ENCODE data around the gene MBNL2. TPM values are rescaled to one million over a fixed set of nuclear protein-coding genes. Genes with fewer than 3 reads are reported as not detected.

MBNL2 gene
- total and polyA plus RNA-seq, 4 donors = 13.3 to 108 (median 39.3) TPM

DNA sequence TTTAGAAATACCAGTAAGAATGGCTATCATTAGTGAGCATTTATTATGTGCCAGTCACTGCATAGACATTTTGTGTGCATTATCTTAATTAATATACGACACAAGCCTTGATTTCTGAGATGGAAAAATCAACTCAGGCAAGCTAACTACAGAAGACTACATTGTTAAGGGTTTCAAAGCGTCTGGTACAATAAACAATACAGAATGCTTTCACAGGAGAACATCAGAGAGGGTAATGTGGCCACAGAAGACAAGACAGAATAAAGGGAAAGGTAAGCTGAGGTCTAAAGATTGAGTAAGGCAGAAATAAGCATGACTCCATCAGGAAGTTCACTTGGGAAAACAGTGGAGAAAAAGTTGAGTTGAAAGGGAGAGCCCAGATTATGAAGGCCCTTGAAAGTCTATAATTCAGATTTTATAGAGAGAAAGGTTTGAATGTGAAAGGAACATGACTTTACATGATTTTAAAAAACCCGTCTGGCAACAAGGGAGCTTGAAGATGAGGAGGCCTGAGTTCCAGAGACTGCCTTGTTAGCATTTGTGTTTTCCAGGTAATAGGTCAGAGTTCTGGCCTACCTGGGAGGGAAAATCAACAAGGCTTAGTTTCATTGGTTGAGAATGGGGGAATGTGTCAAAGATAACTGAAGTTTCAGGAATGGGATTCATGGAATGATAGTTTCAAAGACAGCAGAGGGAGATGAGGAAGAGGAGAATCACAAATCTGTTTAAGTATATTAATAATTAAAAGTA is 1.8 kb upstream of the MBNL2 start:
- WGBS, 2 donors = 64 to 82% methylated on average over 3 of the region's 3 CpGs
- DNase-seq = no peak

DNA sequence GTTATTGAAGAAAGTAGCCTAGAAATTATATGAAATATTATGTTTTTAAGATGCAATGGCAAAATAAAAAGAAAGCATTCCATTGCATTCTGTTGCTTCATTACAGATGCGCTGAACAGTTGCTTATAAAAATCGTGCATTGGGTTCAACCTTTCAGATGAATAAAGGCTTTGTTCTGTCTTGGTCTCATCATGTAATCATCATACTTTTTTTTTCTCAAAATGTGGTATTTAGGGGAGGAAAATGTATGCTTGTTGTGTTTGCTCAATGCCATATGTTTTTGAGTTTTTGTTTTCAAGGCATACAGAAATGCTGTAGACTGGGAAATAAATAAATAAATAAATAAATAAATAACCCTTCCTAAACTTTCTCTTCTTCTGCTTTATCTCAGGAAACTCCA is 1.1 kb upstream of the MBNL2 start:
- TF ChIP-seq CTCF (IDR thresholded peaks at IDR 0.05; ENCODE audit: control extremely low read depth, extremely low read depth) = no peak
- Histone ChIP-seq H3K9ac (ENCODE audit: insufficient read depth in 1 of 2, low read length in 2 of 2) (no peak overlapping the region), H3K27me3 (ENCODE audit: control insufficient read depth in 3 of 3, insufficient read depth in 3 of 3, low read length in 2 of 3) (no peaks in the 10 kb centered on the region), H3K4me1 (ENCODE audit: control insufficient read depth in 5 of 5, insufficient read depth in 5 of 5, low read length in 5 of 5) (peaks cover under 1 to 21% (median 6%) of the 10 kb centered on the region in 5 donors), H3K9me3 (ENCODE audit: control insufficient read depth in 4 of 4, insufficient read depth in 3 of 4, low read length in 3 of 4) (no peaks in the 10 kb centered on the region), H3K4me3 (no peak overlapping the region), H3K36me3 (ENCODE audit: control insufficient read depth in 4 of 4, insufficient read depth in 4 of 4, low read length in 4 of 4) (peaks cover 0 to 9% (median 0%) of the 10 kb centered on the region in 4 donors), H3K27ac (ENCODE audit: low read depth in 1 of 2, low read length in 1 of 2) (no peak overlapping the region)
- 93 to 97% methylated on average over 2 of the region's 2 CpGs for WGBS, 2 donors
- DNase-seq = peak in 1 of 3 donors; percentile 1
- ATAC-seq (ENCODE audit: insufficient read depth, low FRiP score) = no peak

More for the DNA sequence above, 1.8 kb upstream of the MBNL2 start:
- Histone ChIP-seq H3K36me3 (ENCODE audit: control insufficient read depth in 4 of 4, insufficient read depth in 4 of 4, low read length in 4 of 4) (peaks cover 0 to 9% (median 0%) of the 10 kb centered on the region in 4 donors), H3K9ac (ENCODE audit: insufficient read depth in 1 of 2, low read length in 2 of 2) (no peak overlapping the region), H3K27ac (ENCODE audit: low read depth in 1 of 2, low read length in 1 of 2) (no peak overlapping the region), H3K9me3 (ENCODE audit: control insufficient read depth in 4 of 4, insufficient read depth in 3 of 4, low read length in 3 of 4) (no peaks in the 10 kb centered on the region), H3K27me3 (ENCODE audit: control insufficient read depth in 3 of 3, insufficient read depth in 3 of 3, low read length in 2 of 3) (no peaks in the 10 kb centered on the region), H3K4me1 (ENCODE audit: control insufficient read depth in 5 of 5, insufficient read depth in 5 of 5, low read length in 5 of 5) (peaks cover 0 to 13% (median under 1%) of the 10 kb centered on the region in 5 donors), H3K4me3 (no peak overlapping the region)
- no peak for ATAC-seq (ENCODE audit: insufficient read depth, low FRiP score)
- TF ChIP-seq CTCF (IDR thresholded peaks at IDR 0.05; ENCODE audit: control extremely low read depth, extremely low read depth) = no peak

DNA sequence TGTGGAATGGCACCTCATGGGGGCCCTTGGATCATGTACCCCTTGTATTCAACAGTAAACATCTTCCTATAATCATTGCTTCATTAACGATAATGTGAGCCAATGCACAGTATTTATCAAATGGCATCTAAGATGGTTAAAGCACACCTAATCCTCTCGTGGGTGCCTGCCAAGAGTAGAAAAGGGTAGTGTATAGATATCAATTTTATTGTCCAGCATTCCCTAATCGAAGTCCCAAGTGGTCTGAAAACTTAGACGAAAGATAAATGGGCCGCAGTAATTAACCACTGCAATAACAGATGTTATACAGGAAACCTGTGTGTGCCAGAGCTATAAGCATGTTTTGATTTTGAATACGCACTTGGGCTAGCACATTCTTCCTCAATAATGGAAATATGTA is 667 bp upstream of the MBNL2 start:
- DNase-seq (no peak), ATAC-seq (ENCODE audit: insufficient read depth, low FRiP score) (no peak)
- no peaks in the 10 kb centered on the region for H3K9me3 ChIP-seq (ENCODE audit: control insufficient read depth in 4 of 4, insufficient read depth in 3 of 4, low read length in 3 of 4)
- TF ChIP-seq CTCF (IDR thresholded peaks at IDR 0.05; ENCODE audit: control extremely low read depth, extremely low read depth) = no peak
- no peak overlapping the region for H3K27ac ChIP-seq (ENCODE audit: low read depth in 1 of 2, low read length in 1 of 2)
- H3K9ac ChIP-seq (ENCODE audit: insufficient read depth in 1 of 2, low read length in 2 of 2) = peak overlapping the region in 1 of 2 donors; percentile 95
- H3K27me3 ChIP-seq (ENCODE audit: control insufficient read depth in 3 of 3, insufficient read depth in 3 of 3, low read length in 2 of 3) = no peaks in the 10 kb centered on the region
- no peak overlapping the region for H3K4me3 ChIP-seq
- peaks cover 3 to 25% (median 7%) of the 10 kb centered on the region in 5 donors for H3K4me1 ChIP-seq (ENCODE audit: control insufficient read depth in 5 of 5, insufficient read depth in 5 of 5, low read length in 5 of 5)
- peaks cover 0 to 9% (median 0%) of the 10 kb centered on the region in 4 donors for H3K36me3 ChIP-seq (ENCODE audit: control insufficient read depth in 4 of 4, insufficient read depth in 4 of 4, low read length in 4 of 4)
- 32 to 33% methylated on average over 6 of the region's 6 CpGs for WGBS, 2 donors
